Fibroblast of peridontal ligament (primary cell): ENCODE measurements around the gene ARL4C.

Experiments used
- DNase-seq: peaks from one replicate; pipeline ENCODE4 v3.0.0-alpha.2; 2010; ENCODE audit errors: extremely low read depth

The ARL4C gene

DNA sequence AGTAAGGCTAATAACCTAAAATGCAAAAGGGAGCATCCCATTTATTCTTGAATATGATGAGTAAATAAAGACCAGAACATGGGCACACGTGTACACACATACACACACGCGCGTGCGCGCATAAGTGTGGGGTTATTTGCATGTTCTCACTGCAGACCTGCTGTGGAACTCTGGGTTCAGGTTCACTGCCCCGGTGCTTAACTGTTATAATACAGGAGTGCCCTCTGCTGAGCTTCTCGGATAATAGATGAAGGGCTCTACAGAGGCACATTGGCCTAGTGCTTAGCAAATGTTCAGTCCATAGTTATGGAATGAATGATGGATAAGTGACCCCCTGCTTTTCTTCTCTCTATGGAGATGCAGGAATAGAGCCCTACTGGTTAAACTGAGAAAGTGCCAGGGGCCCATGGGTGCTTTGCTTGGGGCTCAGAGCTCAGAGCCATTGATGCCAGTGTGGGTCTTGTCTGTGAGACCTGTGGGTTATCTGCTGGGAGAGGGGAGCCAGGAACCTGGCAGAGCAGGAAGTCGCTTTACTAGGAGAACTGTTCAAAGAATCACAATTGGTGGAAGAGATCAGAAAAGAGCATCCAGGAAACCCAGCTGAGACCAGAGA is 3.6 kb upstream of the ARL4C start:
- peak; percentile 73 for DNase-seq

DNA sequence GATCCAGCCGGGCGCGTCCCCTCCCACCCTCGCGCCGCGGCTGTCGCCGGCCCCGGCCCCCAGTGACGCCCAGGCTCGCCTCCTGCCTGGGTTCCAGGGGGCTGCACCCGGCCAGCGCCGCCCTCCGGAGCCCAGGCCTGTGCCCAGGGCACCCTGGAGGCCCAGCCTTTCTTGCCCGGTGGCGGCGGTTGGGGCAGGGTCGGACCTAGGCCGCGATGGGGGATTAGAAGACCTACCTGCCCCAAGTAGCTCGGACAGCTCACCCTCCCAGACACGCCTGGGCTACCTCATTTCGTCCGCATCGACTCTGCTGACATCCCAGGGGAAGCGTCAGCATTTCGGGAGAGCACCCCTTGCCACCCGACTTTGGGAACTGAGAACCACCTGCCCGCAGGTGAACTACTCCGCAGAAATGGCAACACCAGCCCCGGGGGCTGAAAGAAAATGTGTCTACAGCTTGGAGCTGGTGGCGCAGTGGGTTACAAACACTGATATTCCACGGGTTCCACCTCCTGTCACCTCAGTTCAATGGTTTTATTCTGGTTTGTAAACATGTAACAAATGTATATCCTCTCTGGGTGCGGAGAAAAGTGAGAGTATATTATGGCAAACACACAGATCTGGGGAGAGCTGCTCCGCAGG is 834 bp upstream of the ARL4C start:
- DNase-seq = no peak

DNA sequence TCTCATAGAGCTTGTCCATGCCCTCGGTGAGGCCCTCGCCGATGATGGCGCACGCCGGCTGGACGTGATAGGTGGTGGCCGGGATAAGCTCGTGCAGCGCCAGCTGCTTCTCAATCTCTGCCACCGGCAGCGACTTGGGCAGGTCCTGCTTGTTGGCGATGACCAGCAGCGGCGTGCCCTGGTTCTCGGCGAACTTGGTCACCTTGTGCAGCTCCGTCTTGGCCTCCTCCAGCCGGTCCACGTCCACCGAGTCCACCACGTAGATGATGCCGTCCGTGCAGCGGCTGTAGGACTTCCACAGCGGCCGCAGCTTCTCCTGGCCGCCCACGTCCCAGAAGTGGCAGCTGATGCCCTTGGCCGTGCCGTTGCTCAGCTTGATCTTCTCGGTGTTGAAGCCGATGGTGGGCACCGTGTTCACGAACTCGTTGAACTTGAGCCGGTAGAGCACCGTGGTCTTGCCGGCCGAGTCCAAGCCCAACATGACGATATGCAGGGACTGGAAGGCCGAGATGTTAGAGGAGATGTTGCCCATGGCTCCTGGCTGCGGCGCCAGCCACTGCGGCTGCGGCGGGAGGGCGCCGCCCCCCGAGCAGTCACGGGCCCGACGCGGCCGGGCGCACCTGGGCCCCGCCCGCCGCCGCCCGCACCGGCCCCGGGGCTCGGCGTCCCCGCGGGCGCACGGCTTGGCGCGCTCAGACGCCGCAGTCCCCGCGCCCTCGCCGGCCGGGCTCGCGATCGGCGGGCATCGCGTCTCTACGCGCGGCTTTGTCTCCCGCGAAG is 636 bp downstream of the ARL4C start:
- peak; percentile 44 for DNase-seq

DNA sequence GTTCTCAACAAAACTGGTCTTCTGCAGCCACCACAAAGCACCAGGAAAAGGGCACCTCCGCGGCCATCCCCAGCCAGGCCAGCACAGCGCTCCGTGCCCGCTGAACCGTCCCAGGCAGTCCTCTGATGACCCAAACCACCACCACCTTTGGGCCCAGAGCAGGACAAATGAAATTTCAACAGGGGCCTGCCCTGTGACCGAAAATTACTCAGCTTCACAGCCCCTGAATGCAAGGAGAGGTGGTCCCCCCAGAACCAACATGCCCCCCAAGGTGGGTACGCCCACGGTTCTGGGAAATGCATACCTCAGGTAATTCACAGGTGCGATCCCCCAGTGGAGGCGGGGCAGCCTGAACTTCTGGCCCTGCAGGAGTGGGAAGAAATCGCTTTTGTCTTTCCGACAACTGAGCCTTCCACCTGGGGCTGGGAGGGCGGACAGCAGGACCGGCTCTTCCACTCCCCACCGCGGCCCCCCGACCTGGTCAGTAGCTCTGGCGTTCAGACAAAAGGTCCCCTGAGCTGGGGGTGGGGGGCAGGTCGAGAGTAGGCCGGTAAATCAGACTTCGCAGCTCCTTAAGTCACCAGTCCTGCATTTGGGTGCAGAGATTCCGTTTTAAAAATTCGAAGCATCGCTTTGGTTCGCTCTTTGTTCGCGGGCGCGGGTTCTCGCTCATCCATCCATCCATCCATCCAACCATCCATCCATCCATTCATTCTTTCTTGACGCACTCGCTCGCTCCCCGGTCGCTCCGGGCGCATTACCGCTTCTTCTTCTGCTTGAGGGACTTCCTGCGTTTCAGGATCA is 1.4 kb downstream of the ARL4C start:
- peak; percentile 33 for DNase-seq

DNA sequence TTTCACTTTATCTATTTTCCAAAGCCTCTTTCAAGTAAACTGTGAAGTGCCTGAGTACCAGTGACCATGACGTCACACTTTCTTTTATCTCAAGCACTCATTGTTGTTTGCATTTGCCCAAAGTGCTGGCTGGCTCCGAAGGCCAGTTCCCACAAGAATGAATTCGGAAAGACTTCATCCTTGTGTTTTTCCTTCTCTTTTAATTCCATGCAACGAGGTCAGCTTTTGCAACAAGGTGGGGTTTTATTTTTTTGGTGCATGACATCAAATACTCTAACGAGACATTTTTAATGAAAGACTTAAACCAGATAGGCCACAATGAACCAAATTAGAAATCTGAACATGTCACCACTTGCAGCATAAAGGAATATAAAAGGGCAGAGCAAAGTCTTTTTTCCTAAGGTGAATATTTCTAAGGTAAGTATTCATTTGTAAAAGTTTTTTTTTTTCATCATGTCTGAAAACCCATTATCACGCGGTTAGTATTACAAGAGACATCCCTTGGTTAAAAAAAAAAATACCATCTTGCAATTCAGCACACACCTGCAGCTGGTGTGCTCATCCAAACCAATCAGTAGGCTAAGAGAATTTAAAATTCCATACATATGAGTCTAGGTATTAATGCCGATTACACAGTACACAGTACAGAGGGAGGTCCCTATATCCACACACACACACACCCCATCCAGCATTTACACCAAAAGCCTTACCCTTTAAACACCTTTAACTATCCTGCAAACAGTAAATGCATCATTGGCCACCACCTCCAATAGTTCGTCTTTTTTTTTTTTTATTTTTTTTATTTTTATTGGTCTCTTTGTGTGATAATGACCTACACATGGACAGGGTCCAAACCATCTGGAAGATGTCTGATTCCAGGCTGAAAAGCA is 2.3 kb downstream of the ARL4C start:
- peak; percentile 58 for DNase-seq

DNA sequence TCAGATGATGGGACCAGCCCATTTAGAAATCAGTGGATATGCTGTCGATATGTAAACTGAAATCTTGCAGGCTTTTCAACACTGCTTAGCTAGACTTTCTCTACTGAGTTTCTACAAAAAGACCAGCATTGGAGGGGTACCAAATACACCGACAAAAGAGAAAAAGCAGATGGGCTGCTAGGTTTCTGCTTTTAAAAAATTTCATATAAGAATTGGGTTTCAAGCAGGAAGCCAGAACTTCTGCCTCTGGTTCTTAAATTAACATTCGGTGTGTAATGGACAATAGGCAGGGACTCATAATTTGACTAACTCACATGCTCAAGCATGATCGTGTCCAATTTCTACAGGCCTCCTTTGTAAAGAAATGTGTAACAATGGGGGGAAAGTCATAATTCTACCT is 3.1 kb downstream of the ARL4C start:
- peak; percentile 17 for DNase-seq

DNA sequence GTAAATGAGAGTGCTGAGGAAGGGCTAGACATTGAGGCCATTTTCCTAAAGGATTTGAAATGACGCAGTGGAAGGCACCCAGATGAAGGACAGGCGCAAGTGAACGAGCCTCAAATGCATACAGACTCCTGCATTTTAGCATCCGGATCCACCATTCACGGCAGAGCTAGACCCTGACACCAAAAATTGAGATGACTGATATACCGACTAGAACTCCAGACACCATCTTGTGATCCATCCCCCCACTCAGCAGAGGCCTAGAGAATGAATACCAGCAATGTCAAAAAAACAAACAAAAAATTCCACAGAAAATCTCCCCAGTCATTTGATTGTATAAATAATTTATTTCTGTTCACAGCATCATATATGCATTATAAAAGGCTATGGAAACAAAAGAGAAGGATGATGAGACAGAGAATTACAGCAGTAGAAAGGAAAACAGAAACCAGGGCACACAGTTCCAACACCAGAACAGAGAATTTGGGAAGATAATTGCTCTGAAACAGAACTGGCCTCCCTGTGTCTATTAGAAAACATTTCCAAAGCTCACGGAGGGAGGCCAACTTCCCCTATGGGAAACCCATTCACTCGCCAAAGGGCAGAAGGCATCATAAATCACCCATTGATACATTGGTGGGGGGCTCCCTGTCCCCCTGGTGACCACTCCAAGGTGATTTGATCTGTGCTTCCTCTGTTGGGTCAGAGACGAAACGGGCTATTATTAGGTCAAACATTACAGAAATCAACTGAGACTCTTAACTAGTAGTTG is 4.0 kb downstream of the ARL4C start:
- no peak for DNase-seq

DNA sequence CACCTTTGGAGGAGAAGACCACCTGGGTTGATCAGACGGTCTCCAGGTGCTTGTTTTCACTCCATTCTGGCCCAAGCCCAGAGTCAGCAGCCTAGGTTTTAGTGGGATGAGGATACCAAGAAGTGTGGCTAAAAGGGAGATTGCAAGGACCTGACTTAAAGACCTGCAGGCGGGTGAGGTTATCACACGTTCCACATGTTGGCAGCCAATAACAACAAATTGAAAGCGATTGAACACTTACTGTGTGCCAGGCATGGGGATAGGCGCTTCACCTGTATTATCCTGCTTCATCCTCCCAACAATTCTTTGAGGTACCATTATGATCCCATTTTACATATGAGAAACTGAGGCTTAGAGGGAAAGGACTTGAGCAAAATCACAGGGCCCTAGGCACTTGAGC is 5.0 kb downstream of the ARL4C start:
- no peak for DNase-seq

DNA sequence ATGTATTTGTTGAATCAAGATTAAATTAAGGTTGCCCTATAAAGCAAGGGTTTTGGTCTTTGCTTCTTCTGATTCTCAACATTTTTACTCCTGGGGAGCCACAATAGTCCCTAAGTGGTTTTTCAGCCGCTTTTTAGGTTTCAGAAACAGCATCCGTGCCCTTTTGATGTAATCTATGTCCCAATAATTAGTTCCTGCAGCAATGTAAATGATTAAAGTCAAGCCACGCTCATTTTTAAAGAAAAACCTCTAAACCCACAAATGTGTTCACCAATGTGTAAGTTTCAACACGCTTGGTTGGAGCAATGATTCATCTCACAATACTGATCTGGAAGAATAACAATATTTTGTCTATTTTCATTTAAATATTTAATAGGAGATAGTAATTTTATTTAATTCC is 5.6 kb downstream of the ARL4C start:
- DNase-seq = no peak

DNA sequence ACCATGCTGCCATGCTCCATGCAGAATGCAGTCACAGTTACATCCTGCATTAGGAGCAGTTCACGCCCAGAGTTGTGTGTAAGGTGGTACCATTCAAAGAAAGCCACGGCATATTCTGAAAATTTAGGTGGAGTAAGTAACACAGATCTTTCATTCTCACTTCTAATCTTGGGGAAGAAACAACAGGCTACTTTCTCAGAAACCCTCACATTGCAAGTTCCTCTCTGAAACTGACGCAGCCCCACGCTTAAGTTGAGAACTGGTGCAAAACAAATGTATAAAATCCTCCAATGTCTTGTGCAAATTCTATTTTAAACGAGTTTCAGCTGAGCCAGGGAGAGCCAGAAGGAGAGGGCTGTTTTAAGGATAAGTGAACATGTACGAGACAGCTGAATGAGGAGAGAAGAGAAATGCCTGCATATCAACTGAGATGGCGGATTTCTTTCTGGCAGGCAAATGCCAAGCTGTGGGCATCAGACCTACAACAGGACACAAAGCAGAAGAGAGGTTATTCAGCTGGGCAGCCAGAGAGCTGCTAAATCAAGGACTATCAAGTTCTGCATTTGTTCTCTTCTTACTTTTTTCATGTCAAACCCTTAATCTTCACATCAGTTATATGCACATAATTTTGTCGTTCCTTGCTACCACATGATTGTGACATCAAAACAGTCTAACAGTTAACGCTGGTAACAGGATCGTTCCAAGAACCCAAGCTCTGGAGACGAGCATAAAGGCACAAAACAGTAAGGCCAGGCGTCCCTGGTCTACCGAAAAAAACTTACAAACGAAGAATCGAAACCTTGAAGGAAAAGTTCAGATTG is 6.4 kb downstream of the ARL4C start:
- DNase-seq = no peak

DNA sequence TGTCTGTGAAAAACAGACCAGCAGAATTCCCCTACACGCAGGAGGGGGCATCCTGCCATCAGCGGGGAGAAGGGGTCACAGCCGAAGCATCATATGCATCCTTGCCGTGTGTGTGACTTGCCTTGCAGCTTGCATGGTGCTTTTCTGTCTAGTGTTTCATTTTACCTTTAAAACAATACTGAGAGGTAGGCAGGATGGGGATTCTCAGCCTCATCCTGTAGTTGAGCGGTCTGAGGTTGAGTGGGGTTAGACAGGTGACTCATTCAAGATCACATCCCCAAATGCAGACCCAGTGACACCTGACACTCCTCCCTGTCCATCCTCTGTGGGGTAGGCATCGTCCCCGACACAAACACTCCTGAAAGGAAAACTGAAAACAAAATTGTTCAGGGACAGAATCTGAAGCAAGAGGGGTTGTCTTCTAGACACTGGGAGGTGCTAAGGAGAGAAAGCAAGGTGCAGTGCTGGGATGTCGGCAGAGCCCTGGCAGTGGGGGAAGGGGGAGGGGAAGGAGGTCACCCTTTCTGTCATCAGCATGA is 7.9 kb downstream of the ARL4C start:
- DNase-seq = no peak

DNA sequence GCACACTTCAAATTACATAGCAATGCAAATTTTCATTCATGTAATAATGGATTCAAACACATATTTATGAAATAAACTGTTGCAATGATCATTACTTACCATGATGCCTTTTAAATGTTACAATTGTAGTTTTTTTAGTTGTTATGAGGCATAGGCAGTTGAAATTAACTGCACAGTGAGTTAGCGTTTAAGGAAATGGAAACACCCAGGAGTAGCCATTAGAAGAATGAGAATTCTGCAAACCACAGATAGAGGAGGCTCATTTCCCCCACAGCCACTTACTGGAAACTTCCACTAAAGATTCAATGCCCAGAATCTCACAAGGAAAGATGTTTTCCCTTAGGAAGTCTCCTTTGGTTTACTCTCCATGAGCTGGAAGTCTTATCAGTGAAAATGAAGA is 8.4 kb downstream of the ARL4C start:
- DNase-seq = no peak

DNA sequence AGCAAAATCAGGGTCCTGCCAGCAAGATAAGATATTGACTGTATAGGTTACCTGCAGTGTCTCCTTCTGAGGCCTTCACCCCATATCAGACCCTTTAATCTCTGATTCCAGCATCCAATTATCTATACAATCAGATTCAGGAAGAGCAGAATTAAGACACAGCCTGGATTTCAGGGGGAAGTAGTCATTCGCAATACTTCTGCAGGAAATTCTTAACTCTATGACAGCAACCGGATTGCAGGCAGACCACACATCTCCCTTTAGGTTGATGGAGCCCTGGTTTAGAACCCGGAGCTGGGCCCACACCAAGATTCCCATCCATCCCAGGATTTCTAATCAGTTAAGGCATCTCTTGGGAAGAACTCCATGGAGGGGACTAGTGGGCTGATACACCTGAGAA is 9.5 kb downstream of the ARL4C start:
- no peak for DNase-seq

DNA sequence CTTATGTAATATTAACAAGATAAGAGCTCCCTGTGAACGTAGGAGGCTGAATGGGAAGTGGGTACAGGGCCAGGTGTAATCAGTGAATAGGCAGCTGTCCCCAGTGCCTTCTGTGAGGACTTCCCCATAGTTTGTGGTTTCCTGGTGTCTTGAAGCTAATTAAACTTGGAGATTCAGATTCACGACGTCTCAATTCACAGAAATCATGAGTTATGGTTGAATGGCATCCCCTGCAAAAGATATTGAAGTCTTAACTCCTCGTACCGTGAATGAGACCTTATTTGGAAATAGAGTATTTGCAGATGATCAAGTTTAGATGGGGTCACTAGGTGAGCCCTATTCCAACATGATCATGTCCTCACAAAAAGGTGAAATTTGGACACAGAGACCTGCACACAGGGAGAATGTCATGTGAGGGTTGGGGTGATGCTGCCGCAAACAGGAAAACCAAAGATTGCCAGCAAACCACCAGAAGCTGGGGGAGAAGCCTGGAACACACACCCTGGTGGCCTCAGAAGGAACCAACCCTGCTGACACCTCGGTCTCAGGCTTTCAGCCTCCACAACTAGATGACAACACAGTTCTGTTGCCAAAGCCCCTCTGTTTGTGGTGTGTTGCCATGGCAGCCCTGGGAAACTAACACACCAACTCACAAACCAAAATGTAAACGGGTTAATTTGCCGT is 13.2 kb downstream of the ARL4C start:
- DNase-seq = no peak

DNA sequence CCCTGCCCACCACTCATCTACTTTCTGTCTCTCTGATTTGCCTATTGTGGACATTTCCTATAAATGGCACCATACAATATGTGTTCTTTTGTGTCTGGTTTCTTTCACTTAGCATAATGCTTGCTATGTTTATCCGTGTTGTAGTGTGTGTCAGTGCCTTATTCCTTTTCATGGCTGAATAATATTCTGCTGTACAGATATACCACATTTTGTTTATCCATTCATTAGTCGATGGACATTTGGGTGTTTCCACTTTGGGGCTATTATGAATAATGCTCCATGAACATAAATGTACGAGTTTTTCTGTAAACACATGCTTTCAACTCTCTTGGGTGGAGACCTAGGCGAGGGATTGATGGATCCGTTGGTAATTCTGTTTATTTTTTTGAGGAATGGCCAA is 15.6 kb downstream of the ARL4C start:
- no peak for DNase-seq

DNA sequence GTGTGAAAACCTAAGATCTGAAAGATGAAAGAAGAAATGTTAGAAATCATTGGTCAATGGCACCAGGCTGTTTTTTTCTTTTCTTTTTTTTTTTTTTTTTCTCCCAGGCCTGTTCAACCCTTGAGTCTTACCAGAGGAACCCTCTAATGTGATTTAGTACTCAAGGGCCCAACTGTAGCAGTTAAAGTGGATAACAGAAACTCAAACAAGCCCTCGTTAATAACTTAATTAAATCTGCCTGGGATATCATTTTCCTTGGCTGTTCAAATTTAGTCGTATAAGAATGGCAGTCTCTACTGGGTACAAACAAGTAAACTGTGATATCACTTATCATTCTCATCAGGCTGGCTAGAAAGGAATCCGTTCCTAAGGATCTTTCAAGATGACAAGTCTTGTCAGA is 16.5 kb downstream of the ARL4C start:
- DNase-seq = no peak

DNA sequence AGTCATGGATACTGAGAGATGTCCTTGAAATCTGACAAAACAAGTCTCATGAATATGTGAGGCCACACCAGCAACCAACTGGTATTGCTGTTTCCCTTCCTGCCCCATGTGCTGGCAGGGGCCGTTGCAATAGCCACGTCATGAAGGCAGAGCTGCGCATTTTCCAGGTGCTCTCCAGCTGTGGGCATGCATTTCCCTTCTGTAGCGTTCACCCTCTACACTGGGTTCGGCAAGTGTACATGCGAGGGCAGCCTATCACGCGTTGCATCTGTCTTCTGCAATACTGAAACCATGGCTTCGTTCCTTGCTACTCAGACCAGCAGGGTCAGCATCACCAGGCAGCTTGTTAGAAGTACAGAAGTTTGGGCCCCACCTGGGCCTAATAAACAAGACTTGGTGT is 17.4 kb downstream of the ARL4C start:
- no peak for DNase-seq

DNA sequence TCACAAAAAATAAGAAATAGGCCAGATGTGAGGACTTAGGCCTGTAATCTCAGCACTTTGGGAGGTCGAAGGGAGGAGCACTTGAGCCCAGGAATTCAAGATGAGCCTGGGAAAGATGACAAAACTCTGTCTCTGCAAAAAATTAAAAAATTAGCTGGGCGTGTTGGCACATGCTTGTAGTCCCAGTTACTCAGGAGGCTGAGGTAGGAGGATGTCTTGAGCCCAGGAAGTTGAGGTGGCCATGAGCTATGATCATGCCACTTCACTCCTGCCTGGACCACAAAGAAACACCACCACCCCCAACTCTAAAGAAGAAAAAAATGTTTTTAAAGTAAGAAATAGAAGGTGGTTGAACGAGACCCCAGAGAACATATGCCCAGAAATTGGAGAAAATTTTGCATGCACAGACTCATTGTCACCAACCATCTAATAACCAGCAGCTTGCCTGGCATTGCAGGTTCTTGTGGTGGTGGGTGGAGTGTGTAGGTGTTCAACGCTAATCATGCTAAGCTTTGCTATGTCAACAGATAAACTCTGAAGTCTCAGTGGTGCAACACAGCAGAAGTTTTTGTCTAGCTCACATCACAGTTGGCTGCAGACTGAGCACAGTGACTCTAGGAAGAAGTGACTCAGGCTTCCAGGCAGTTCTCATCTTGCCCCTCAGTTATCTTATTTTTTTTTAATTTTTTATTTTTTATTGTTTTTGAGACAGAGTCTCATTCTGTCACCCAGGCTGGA is 18.6 kb downstream of the ARL4C start:
- no peak for DNase-seq
